Measurements from ENCODE around the gene EMID1. TPM values are rescaled to one million over a fixed set of nuclear protein-coding genes. Genes with fewer than 3 reads are reported as not detected.

EMID1 gene
- total and polyA plus RNA-seq, 12 donors: 0.22 to 1.1 (median 0.41) TPM; not detected in 1

DNA sequence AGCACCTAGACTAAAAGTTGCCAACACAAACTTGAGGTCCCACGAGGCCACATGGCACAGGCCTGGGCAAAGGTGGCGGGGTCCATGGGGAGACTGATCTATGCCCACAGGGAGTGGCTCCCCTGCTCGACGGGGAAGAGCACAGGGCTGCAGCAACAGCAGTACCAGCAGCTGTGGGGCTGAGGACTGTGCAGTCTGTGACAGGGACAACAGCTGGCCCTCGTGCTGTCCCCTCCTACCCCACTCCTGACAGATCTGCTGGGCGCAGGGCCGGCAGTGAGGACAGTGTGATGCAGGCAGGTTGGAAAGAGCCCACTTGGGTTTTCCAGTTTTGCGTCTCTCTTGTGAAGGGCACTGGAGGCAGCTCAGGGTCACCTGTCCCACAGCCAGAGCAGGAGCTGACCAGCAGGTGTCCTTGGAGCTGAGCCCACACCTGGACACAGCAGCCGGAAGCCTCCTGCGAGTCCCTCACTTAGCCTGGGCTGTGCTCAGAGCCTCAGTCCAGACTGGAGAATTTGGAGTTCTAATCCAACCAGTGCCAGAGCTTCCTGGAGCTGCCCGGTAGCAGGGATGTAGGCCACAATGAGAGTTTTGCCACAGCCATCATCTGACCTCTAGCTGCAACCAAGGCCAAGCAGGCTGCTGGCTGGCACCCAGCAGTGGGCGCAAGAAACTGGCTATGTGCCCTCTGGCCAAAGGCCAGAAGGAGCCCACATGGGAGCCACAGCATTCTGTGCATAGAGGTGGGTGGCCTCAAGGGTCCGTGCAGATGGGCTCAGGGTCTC is 97.2 kb downstream of the EMID1 start:
- Histone ChIP-seq H3K36me3 (peaks cover 0 to 40% (median 28%) of the 10 kb centered on the region in 9 donors), H3K27me3 (no peaks in the 10 kb centered on the region), H3K9me3 (no peaks in the 10 kb centered on the region), H3K4me3 (no peak overlapping the region), H3K4me1 (peaks cover 5 to 34% (median 20%) of the 10 kb centered on the region in 9 donors), H3K27ac (peak overlapping the region in 7 of 10 donors; percentile 9 to 34 (median 22))
- WGBS, 2 donors: 45 to 47% methylated on average over 13 of the region's 13 CpGs
- no peak for ATAC-seq
- intact Hi-C loops (cut with DNase I): loop anchor here in 1 of 10 donors (5.0 kb wide), 1 partner anchor 54 kb away; no protein-coding TSS in a partner anchor
- DNase-seq: no peak
- TF ChIP-seq CTCF (IDR thresholded peaks at IDR 0.05): no peak

DNA sequence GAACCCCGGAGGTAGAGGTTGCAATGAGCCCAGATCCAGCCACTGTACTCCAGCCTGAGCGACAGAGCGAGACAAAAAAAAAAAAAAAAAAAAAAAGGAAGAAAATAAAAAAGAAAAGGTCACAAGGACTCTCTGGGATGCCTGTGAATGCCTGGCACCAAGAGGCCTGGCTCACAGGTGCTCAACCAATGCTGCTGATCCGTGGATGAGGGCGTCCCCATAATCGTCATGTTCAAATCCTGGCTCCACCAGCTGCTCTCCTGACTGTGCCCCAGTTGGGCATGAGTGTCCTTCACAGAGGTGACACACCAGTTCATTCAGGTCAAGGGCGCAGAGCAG is 100.1 kb downstream of the EMID1 start:
- Histone ChIP-seq H3K4me1 (peaks cover 32 to 63% (median 49%) of the 10 kb centered on the region in 9 donors), H3K36me3 (peaks cover 0 to 11% (median under 1%) of the 10 kb centered on the region in 9 donors), H3K4me3 (peak overlapping the region in 9 of 10 donors; percentile 70 to 98 (median 93)), H3K9me3 (no peaks in the 10 kb centered on the region), H3K27ac (peak overlapping the region; percentile 90 to 98 (median 94)), H3K27me3 (no peaks in the 10 kb centered on the region)
- no peak for TF ChIP-seq CTCF (IDR thresholded peaks at IDR 0.05)
- WGBS, 2 donors: 50 to 52% methylated on average over 7 of the region's 7 CpGs
- intact Hi-C loops (cut with DNase I): loop anchor here in 6 of 10 donors (1.0 to 5.0 kb wide), 6 partner anchors 36 to 53 kb away; partner anchors contain the start of genes EWSR1 (in 3 of the 6) and RHBDD3 (in 2 of the 6)
- DNase-seq: no peak
- no peak for ATAC-seq

GRCh38 chr22:29306175-29306834 is 100.6 kb downstream of the EMID1 start, which contains the start of gene GAS2L1:
Gene GAS2L1, plus strand, starts transcription at chr22:29306650. Its CDS starts 1,456 bp downstream, at chr22:29308106.
- Histone ChIP-seq H3K36me3 (peaks cover 0 to 7% (median 0%) of the 10 kb centered on the region in 9 donors), H3K4me1 (peaks cover 36 to 67% (median 54%) of the 10 kb centered on the region in 9 donors), H3K27ac (peak within 1 kb of the TSS; percentile 90 to 98 (median 94)), H3K27me3 (no peaks in the 10 kb centered on the region), H3K9me3 (no peaks in the 10 kb centered on the region), H3K4me3 (peak within 1 kb of the TSS; percentile 70 to 98 (median 94))
- DNase-seq (peak; percentile 89 to 90), ATAC-seq (peak; percentile 65 to 82 (median 77))
- intact Hi-C loops (cut with DNase I): loop anchor here in 6 of 10 donors (1.0 to 5.0 kb wide), 6 partner anchors 36 to 53 kb away; partner anchors contain the start of genes EWSR1 (in 3 of the 6) and RHBDD3 (in 2 of the 6)
- TF ChIP-seq CTCF (IDR thresholded peaks at IDR 0.05): peak; percentile 59 to 90 (median 78)
- WGBS, 2 donors: 0 to 1% methylated on average over 40 of the region's 40 CpGs
